ENCODE results near the gene SYT12. TPM values are rescaled to one million over a fixed set of nuclear protein-coding genes. Genes with fewer than 3 reads are reported as not detected.

The SYT12 gene
- total RNA-seq, 1 donor from 2014 or later, result 0.67 TPM

DNA sequence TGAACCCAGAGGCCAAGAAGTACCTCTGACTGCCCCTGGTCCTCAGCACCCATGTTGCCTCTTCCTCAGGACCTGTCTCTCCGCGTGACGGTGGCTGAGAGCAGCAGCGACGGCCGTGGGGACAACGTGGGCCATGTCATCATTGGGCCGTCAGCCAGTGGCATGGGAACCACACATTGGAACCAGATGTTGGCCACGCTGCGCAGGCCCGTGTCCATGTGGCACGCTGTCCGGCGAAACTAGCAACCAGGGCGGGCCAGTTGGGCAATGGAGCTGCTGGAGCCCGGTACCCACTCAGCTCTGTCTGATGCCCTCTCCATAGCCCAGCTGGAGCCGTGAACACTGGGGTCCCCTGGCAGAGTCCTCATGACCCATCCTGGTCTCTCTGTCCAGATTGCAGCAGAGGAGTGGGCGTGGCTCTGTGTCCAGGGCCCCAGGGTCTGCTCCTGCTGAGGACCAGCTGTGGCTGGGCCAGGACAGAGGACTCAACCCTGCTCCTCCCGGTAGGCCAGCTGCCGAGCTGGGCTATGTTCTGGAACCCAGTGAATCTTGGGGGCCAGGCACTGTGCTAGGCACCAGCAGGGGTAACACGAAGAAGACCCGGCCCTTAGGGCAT lies 25.7 kb downstream of the SYT12 start:
- Histone ChIP-seq H3K36me3 (no peaks in the 10 kb centered on the region), H3K27me3 (no peaks in the 10 kb centered on the region), H3F3A (ENCODE audit: low read depth) (peaks cover 3% of the 10 kb centered on the region), H3K9ac (no peak overlapping the region), H3K79me2 (ENCODE audit: low read depth) (no peaks in the 10 kb centered on the region), H3K4me2 (no peak overlapping the region), H3K27ac (no peak overlapping the region), H3K9me3 (ENCODE audit: low read depth) (no peaks in the 10 kb centered on the region), H3K4me3 (no peak overlapping the region), H3K4me1 (no peaks in the 10 kb centered on the region), H4K20me1 (ENCODE audit: low read depth) (no peaks in the 10 kb centered on the region), H2AFZ (replicated peaks) (no peak overlapping the region)
- no peaks in the 10 kb centered on the region for H3K36me3 Mint-ChIP-seq
- H3K4me3 Mint-ChIP-seq, result no peak overlapping the region
- H3K4me1 Mint-ChIP-seq, result peaks cover 5% of the 10 kb centered on the region
- no peaks in the 10 kb centered on the region for H3K9me3 Mint-ChIP-seq
- TF ChIP-seq EZH2phosphoT487 (IDR thresholded peaks at IDR 0.05) (no peak), EZH2 (IDR thresholded peaks at IDR 0.05) (no peak)
- TF ChIP-seq, protein P1, sequence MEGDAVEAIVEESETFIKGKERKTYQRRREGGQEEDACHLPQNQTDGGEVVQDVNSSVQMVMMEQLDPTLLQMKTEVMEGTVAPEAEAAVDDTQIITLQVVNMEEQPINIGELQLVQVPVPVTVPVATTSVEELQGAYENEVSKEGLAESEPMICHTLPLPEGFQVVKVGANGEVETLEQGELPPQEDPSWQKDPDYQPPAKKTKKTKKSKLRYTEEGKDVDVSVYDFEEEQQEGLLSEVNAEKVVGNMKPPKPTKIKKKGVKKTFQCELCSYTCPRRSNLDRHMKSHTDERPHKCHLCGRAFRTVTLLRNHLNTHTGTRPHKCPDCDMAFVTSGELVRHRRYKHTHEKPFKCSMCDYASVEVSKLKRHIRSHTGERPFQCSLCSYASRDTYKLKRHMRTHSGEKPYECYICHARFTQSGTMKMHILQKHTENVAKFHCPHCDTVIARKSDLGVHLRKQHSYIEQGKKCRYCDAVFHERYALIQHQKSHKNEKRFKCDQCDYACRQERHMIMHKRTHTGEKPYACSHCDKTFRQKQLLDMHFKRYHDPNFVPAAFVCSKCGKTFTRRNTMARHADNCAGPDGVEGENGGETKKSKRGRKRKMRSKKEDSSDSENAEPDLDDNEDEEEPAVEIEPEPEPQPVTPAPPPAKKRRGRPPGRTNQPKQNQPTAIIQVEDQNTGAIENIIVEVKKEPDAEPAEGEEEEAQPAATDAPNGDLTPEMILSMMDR (IDR thresholded peaks at IDR 0.05), result no peak
- DNase-seq (ENCODE audit: low spot score), result no peak
- no peaks in the 10 kb centered on the region for H3K27me3 Mint-ChIP-seq (ENCODE audit: insufficient read depth, low read depth)
- no peak overlapping the region for H3K27ac Mint-ChIP-seq

DNA sequence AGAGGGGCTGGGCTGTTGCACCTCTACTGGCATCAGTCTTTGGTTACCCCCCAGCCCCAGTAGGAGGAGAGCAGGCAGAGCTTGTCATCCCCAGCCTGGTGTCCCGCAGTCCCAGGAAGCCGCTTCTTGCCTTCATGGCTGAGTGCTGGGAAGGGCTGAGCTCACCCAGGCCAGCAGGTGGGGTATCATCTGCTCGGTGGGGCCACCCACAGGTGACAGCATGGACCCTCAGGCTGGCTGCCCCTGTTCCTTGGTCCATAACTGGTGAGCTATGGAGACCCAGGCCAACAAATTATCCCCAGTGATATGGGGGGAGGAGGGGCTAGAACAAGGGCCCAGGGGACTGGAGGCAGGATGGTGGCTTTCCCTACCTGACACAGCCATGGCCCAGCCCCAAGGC lies 27.2 kb downstream of the SYT12 start:
- H3K9me3 Mint-ChIP-seq, result no peaks in the 10 kb centered on the region
- TF ChIP-seq EZH2 (IDR thresholded peaks at IDR 0.05) (no peak), EZH2phosphoT487 (IDR thresholded peaks at IDR 0.05) (no peak)
- TF ChIP-seq, protein P1 (IDR thresholded peaks at IDR 0.05), result no peak
- no peaks in the 10 kb centered on the region for H3K27me3 ChIP-seq

GRCh38 chr11:67051180-67051893 lies 28.4 kb downstream of the SYT12 start:
- H3K27ac Mint-ChIP-seq, result no peak overlapping the region
- H3K9me3 ChIP-seq (ENCODE audit: low read depth), result no peaks in the 10 kb centered on the region
- peaks cover 10% of the 10 kb centered on the region for H3K4me1 ChIP-seq
- peaks cover 2% of the 10 kb centered on the region for H3K27me3 Mint-ChIP-seq (ENCODE audit: insufficient read depth, low read depth)
- H3K27me3 ChIP-seq, result peaks cover 6% of the 10 kb centered on the region
- H3K9me3 Mint-ChIP-seq, result no peaks in the 10 kb centered on the region
- H3K4me3 Mint-ChIP-seq, result peak overlapping the region; percentile 41
- H3K4me1 Mint-ChIP-seq, result peaks cover 24% of the 10 kb centered on the region
- H3K4me2 ChIP-seq, result no peak overlapping the region
- no peak for DNase-seq (ENCODE audit: low spot score)
- H3K36me3 Mint-ChIP-seq, result no peaks in the 10 kb centered on the region
- peaks cover 18% of the 10 kb centered on the region for H3F3A ChIP-seq (ENCODE audit: low read depth)
- H3K4me3 ChIP-seq, result no peak overlapping the region
- H4K20me1 ChIP-seq (ENCODE audit: low read depth), result no peaks in the 10 kb centered on the region
- no peak overlapping the region for H3K27ac ChIP-seq
- no peak overlapping the region for H3K9ac ChIP-seq
- TF ChIP-seq EZH2phosphoT487 (IDR thresholded peaks at IDR 0.05) (no peak), EZH2 (IDR thresholded peaks at IDR 0.05) (no peak)
- TF ChIP-seq, protein P1 (IDR thresholded peaks at IDR 0.05), result no peak
- H3K36me3 ChIP-seq, result no peaks in the 10 kb centered on the region
- no peaks in the 10 kb centered on the region for H3K79me2 ChIP-seq (ENCODE audit: low read depth)
- H2AFZ ChIP-seq (replicated peaks), result no peak overlapping the region

More for the DNA sequence above, 27.2 kb downstream of the SYT12 start:
- Histone ChIP-seq H3K9me3 (ENCODE audit: low read depth) (no peaks in the 10 kb centered on the region), H3K36me3 (no peaks in the 10 kb centered on the region), H4K20me1 (ENCODE audit: low read depth) (no peaks in the 10 kb centered on the region), H2AFZ (replicated peaks) (no peak overlapping the region), H3K4me2 (no peak overlapping the region), H3F3A (ENCODE audit: low read depth) (peaks cover 7% of the 10 kb centered on the region), H3K9ac (no peak overlapping the region), H3K4me3 (no peak overlapping the region), H3K27ac (no peak overlapping the region), H3K4me1 (peaks cover 4% of the 10 kb centered on the region), H3K79me2 (ENCODE audit: low read depth) (no peaks in the 10 kb centered on the region)
- no peak for DNase-seq (ENCODE audit: low spot score)
- Mint-ChIP-seq H3K4me1 (peaks cover 13% of the 10 kb centered on the region), H3K27me3 (ENCODE audit: insufficient read depth, low read depth) (no peaks in the 10 kb centered on the region), H3K36me3 (no peaks in the 10 kb centered on the region), H3K4me3 (no peak overlapping the region), H3K27ac (no peak overlapping the region)

All from neural progenitor cell (in vitro differentiated cells).